Tongue (tissue), 2 donors: ENCODE data around the gene BCR. TPM values are rescaled to one million over a fixed set of nuclear protein-coding genes. Genes with fewer than 3 reads are reported as not detected.

Experiments
- DNase-seq: peaks from one replicate; pipeline ENCODE4 v3.0.0-alpha.2; 2015
- total RNA-seq: library from RNA; depleted of rRNA; stranded (reverse); fragments of >200 nt; gene quantifications from one replicate; pipeline ENCODE4 v1.2.3, GENCODE V29; 2014

The BCR gene
- total RNA-seq, 1 donor from 2014 or later, result 34.7 TPM

- DNase-seq, result no peak
Observed at GRCh38 chr22:23263651-23264555, 83.6 kb downstream of the BCR start.

- no peak for DNase-seq
Observed at GRCh38 chr22:23264610-23265367, 84.5 kb downstream of the BCR start.

- DNase-seq, result no peak
Observed at GRCh38 chr22:23265368-23265700, 85.0 kb downstream of the BCR start.

- DNase-seq, result no peak
Observed at GRCh38 chr22:23266780-23267179, 86.5 kb downstream of the BCR start.

- DNase-seq, result no peak
Observed at GRCh38 chr22:23267226-23268043, 87.1 kb downstream of the BCR start.

GRCh38 chr22:23268139-23268712 is 87.9 kb downstream of the BCR start:
- DNase-seq, result no peak

- no peak for DNase-seq
Observed at GRCh38 chr22:23268877-23269276, 88.6 kb downstream of the BCR start.

GRCh38 chr22:23269441-23270211 is 89.3 kb downstream of the BCR start:
- no peak for DNase-seq

- no peak for DNase-seq
Observed at GRCh38 chr22:23270212-23270733, 90.0 kb downstream of the BCR start.

GRCh38 chr22:23270798-23271596 is 90.7 kb downstream of the BCR start:
- DNase-seq, result no peak

GRCh38 chr22:23271597-23271908 is 91.2 kb downstream of the BCR start:
- DNase-seq, result no peak

- DNase-seq, result no peak
Observed at GRCh38 chr22:23272371-23272770, 92.1 kb downstream of the BCR start.

GRCh38 chr22:23272834-23273233 is 92.5 kb downstream of the BCR start:
- no peak for DNase-seq

- no peak for DNase-seq
Observed at GRCh38 chr22:23273445-23274145, 93.3 kb downstream of the BCR start.

GRCh38 chr22:23274146-23274526 is 93.8 kb downstream of the BCR start:
- no peak for DNase-seq

- no peak for DNase-seq
Observed at GRCh38 chr22:23274891-23275694, 94.8 kb downstream of the BCR start.

- DNase-seq, result no peak
Observed at GRCh38 chr22:23275751-23276150, 95.4 kb downstream of the BCR start.

- no peak for DNase-seq
Observed at GRCh38 chr22:23276656-23277582, 96.6 kb downstream of the BCR start.
